ENCODE measurements around the gene DZIP1.

DZIP1 gene

DNA sequence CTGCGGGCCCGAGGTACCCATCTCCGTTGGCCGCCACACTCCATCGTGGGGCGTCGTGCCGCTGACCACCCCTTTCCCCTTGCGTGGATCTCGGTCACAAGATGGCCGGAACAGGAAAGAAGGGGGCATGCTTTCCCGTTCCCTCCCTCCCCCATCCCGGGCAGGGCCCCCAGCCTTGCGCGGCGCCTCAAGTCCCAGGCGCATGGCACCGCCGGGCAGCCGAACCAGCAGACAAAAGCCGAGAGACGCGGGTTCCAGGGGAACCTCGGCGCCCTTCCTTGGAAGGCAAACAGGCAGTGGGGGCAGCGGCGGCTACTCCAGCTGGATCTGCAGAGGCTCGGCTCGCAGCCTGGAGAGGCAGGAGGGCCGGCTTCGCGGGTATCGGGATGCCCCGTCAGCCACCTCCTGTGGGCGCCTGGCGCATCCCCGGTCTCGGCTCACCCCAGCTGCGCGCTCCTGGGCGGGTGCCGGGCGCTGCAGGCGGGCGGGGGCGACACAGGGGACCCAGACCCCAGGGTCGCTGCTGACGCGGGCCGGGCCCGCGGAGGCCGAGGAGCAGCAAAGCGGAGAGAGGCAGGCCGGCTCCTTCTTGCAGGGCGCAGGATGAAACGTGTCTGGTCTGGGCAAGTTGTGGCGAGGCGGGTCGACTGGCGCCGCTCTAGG lies 439 bp downstream of the DZIP1 start:
- DNase-seq (ENCODE audit: low read depth): no peak

GRCh38 chr13:95643571-95643935 lies 953 bp downstream of the DZIP1 start:
- DNase-seq (ENCODE audit: low read depth): no peak

GRCh38 chr13:95642999-95643398 lies 1.5 kb downstream of the DZIP1 start:
- DNase-seq (ENCODE audit: low read depth): no peak

GRCh38 chr13:95642028-95642621 lies 2.4 kb downstream of the DZIP1 start:
- no peak for DNase-seq (ENCODE audit: low read depth)

- no peak for DNase-seq (ENCODE audit: low read depth)
Observed at GRCh38 chr13:95641291-95642027, 3.0 kb downstream of the DZIP1 start.

DNA sequence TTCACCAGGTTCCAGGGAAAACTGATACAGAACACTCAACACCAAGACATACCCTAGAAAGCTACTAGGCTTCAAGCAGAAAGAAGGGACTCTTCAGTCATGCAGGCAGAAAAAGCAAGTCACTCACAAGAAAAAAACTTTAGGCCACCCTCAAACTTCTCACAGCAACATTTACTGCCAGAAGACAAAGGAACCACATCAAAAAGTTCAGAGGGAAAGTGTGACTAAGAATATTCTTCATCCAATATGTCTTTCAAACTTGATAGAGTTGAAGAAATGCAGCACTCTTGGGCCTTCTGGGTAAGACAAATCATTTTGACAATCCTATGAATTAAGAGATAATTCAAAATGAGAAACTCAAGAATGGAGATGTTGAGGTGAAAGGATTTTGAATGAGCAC lies 7.7 kb downstream of the DZIP1 start:
- DNase-seq (ENCODE audit: low read depth): no peak

- no peak for DNase-seq (ENCODE audit: low read depth)
Observed at GRCh38 chr13:95630593-95630992, 13.9 kb downstream of the DZIP1 start.

- no peak for DNase-seq (ENCODE audit: low read depth)
Observed at GRCh38 chr13:95629071-95629470, 15.4 kb downstream of the DZIP1 start.

DNA sequence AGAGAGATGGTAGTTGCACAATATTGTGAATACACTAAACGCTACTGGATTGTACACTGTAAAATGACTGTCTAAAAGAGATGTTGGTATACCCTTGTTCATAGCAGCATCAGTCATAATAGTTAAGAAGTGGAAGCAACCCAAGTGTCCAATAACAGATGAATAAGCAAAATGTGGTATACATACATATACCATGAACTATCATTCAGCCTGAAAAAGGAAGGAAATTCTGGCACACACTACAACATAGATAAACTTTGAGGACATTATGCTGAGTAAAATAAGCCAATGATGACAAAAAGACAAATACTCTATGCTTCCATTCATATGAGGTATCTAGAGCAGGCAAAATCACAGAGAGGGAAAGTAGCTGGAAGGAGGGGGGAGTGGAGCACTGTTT lies 16.0 kb downstream of the DZIP1 start:
- DNase-seq (ENCODE audit: low read depth): no peak

DNA sequence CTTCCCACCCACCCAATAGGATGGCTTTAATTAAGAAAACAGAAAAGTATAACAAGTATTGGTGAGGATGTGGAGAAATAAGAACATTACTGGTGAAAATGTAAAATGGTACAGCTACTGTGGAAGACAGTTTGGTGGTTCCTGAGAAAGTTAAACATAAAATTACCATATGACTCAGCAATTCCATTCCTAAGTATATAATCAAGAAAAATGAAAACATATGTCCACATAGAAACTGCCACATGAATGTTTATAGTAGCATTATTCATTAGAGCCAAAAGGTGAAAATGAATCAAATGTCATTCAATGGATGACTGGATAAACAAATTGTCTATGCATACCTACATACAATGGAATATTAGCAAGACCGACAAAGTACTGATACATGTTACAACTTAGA lies 16.9 kb downstream of the DZIP1 start:
- no peak for DNase-seq (ENCODE audit: low read depth)

GRCh38 chr13:95626768-95627167 lies 17.7 kb downstream of the DZIP1 start:
- DNase-seq (ENCODE audit: low read depth): no peak

DNA sequence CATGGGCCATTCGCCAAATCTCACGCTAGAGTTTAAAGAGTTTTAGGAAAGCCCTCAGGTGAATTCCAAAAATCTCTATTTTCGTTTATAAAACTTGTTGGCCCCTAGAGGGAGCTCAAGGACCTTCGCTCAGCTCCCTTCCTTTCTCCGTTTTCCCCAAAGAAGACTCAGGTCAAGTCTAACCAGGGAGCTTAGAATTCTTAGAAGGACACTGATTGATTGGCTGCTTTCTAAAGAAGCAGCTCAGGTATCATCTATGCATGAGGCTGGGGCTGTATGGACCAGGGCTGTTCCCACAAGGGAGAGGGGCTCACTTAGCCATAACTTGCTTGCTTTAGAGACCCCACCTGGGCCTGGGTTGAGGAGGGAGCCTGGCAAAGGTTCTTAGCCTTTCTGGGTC lies 20.5 kb downstream of the DZIP1 start:
- no peak for DNase-seq (ENCODE audit: low read depth)

GRCh38 chr13:95623141-95623540 lies 21.4 kb downstream of the DZIP1 start:
- DNase-seq (ENCODE audit: low read depth): no peak

DNA sequence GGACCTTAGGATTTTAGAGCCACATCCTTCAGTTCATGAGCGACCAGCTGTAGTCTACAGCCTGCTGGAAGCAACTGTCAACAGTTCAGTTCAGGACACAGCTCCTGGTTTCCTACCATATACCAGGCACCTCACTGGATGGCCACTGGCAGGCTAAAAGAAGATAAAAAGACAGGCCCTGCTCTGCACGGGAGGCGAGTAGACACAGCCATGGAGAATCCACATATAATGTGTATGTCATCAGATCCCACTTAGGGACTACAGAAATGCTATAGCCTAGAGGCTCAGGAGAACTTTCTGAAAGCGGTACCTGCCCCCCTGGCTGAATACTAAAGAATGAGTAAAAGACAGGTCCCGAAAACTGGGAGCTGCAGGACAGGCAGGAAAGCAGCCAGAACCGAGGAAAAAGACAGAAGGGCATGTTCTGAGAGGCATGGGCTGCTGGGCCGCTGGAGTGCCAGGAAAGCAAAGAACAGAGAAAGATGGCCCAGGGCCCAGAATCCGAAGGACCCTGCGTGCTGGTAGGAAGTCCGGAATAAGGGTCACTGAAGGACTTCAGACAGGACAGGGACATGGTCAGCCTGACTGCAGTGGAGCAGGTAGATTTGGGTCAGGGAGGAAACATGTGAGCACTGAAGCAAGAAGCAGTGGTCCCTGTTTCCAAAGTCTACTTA lies 23.5 kb downstream of the DZIP1 start:
- no peak for DNase-seq (ENCODE audit: low read depth)

DNA sequence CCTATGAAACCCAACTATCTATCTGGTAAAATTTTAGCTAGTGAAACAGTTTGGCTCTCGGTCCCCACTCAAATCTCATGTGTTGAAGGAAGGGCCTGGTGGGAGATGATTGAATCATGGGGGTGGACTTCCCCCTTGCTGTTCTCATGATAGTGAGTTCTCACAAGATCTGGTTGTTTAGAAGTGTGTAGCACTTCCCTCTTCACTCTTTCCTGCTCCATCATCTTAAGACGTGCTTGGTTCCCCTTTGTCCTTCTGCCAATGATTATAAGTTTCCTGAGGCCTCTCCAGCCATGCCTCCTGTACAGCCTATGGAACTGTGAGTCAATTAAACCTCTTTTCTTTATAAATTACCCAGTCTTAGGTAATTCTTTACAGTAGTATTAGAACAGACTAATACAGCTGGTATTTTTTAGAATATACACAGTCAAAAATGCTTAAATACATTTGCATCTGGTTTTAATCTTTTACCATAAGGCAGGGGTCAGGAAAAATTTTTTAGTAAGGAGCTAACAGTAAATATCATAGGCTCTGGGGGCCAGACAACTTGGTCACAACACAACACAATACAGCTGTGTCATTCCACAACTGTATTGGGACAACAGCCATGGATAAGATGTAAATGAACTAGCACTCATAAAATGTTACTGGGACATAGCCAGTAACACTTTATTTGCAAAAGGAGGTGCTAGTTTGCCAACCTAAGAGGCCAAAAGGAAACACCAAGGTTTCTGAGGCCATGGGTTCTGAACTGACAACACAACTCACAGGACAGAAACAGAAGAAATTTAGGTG lies 24.3 kb downstream of the DZIP1 start:
- no peak for DNase-seq (ENCODE audit: low read depth)

- DNase-seq (ENCODE audit: low read depth): no peak
Observed at GRCh38 chr13:95615539-95615938, 29.0 kb downstream of the DZIP1 start.

GRCh38 chr13:95614641-95615245 lies 29.8 kb downstream of the DZIP1 start:
- no peak for DNase-seq (ENCODE audit: low read depth)

GRCh38 chr13:95608640-95609323 lies 35.7 kb downstream of the DZIP1 start:
- DNase-seq (ENCODE audit: low read depth): no peak

DNA sequence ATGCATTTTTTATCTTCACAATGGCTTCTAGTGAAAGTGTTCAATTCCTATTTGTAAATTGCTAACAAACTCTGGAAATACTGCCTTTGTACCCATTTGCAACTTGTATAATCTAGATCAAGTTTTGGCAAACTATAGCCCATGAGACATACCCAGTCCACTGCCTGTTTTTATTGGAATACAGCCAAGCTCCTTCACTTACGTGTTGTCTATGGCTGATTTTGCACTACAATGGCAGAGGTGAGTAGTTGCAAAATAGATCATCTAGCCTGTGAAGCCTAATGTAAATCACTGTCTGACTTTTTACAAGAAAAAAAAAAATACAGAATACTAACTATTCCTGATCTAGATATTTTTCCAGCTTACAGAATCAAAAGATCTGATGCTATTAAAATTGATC lies 37.1 kb downstream of the DZIP1 start:
- DNase-seq (ENCODE audit: low read depth): no peak

- DNase-seq (ENCODE audit: low read depth): no peak
Observed at GRCh38 chr13:95605448-95606125, 38.9 kb downstream of the DZIP1 start.

DNA sequence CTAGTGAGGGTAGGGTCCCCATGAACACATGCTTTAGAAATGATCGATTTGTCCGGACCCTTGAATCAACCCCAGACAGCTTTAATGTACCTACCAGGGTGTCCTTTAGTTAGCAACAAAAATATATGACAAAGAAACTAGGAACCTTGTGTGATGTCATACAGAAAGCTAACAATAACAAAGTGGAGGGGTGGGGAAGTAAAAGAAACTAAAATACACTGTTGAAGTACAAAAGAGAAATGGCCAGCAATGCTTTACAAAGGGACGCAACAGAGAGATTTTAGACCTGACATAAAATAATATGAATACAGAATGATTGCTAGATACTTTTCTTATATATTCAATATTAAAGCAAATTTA lies 40.0 kb downstream of the DZIP1 start:
- DNase-seq (ENCODE audit: low read depth): no peak

Data from stimulated activated CD8-positive, alpha-beta memory T cell treated with anti-CD3 and anti-CD28 coated beads, Interleukin-12 subunit alpha, Interleukin-12 subunit beta, amount 100 ng/mL, for 4 hours (primary cell).